HEK293 (cell line): ENCODE results near the gene RFESD.

Source experiments
- EGR2 ChIP-seq: fragments of 450-650 bp; formaldehyde crosslinking; IDR thresholded peaks from 2 replicates; pipeline ENCODE4 v1.5.1; 2016; ENCODE audit warnings: low read depth, missing biosample characterization, missing genetic modification characterization
- HIC1 ChIP-seq: fragments of 450-650 bp; formaldehyde crosslinking; IDR thresholded peaks from 2 replicates; pipeline ENCODE4 v1.5.1; 2016; ENCODE audit warnings: missing biosample characterization, missing genetic modification characterization
- KLF16 ChIP-seq: fragments of 450-650 bp; formaldehyde crosslinking; IDR thresholded peaks from 2 replicates; pipeline ENCODE4 v1.5.1; 2017; ENCODE audit warnings: missing biosample characterization, missing genetic modification characterization
- OSR2 ChIP-seq: fragments of 450-650 bp; formaldehyde crosslinking; IDR thresholded peaks from 2 replicates; pipeline ENCODE4 v1.5.1; 2016; ENCODE audit warnings: missing biosample characterization, missing genetic modification characterization
- PRDM4 ChIP-seq: fragments of 450-650 bp; formaldehyde crosslinking; IDR thresholded peaks from 2 replicates; pipeline ENCODE4 v1.5.1; 2017; ENCODE audit warnings: missing biosample characterization, missing genetic modification characterization
- ZBTB6 ChIP-seq: fragments of 450-650 bp; formaldehyde crosslinking; IDR thresholded peaks from 2 replicates; pipeline ENCODE4 v1.5.1; 2017; ENCODE audit warnings: missing biosample characterization, missing genetic modification characterization
- ZFP69B ChIP-seq: fragments of 450-650 bp; formaldehyde crosslinking; IDR thresholded peaks from 2 replicates; pipeline ENCODE4 v1.5.1; 2016; ENCODE audit warnings: missing biosample characterization, missing genetic modification characterization
- ZNF324 ChIP-seq: fragments of 450-650 bp; formaldehyde crosslinking; IDR thresholded peaks from 2 replicates; pipeline ENCODE4 v1.5.1; 2016; ENCODE audit warnings: missing biosample characterization, missing genetic modification characterization
- ZNF548 ChIP-seq: fragments of 450-650 bp; formaldehyde crosslinking; IDR thresholded peaks from 2 replicates; pipeline ENCODE4 v1.5.1; 2016; ENCODE audit warnings: missing biosample characterization, missing genetic modification characterization
- ZNF660 ChIP-seq: fragments of 450-650 bp; IDR thresholded peaks from 2 replicates; pipeline ENCODE4 v1.5.1; 2018; ENCODE audit warnings: missing biosample characterization, mild to moderate bottlenecking, missing genetic modification characterization
- ZNF677 ChIP-seq: fragments of 450-650 bp; IDR thresholded peaks from 2 replicates; pipeline ENCODE4 v1.5.0; 2018; ENCODE audit warnings: missing biosample characterization, mild to moderate bottlenecking, missing genetic modification characterization, moderate library complexity
- ZNF76 ChIP-seq: fragments of 450-650 bp; formaldehyde crosslinking; IDR thresholded peaks from 2 replicates; pipeline ENCODE4; 2016; ENCODE audit warnings: low read depth, missing biosample characterization, missing genetic modification characterization, borderline replicate concordance
- ZNF843 ChIP-seq: fragments of 450-650 bp; formaldehyde crosslinking; IDR thresholded peaks from 2 replicates; pipeline ENCODE4 v1.5.1; 2016; ENCODE audit warnings: missing biosample characterization, missing genetic modification characterization
- ZXDB ChIP-seq: fragments of 450-650 bp; formaldehyde crosslinking; IDR thresholded peaks from 2 replicates; pipeline ENCODE4 v1.5.1; 2016; ENCODE audit warnings: missing biosample characterization, missing genetic modification characterization
- TF ChIP-seq, protein P1 (sequence below): fragments of 450-650 bp; formaldehyde crosslinking; IDR thresholded peaks from 2 replicates; pipeline ENCODE4 v1.5.1; 2016; ENCODE audit warnings: missing biosample characterization, missing genetic modification characterization, borderline replicate concordance
- TF ChIP-seq, protein P2 (sequence below): fragments of 450-650 bp; formaldehyde crosslinking; optimal IDR thresholded peaks from 2 replicates; pipeline ENCODE3; 2016; ENCODE audit warnings: missing biosample characterization, mild to moderate bottlenecking, missing genetic modification characterization

RFESD gene

DNA sequence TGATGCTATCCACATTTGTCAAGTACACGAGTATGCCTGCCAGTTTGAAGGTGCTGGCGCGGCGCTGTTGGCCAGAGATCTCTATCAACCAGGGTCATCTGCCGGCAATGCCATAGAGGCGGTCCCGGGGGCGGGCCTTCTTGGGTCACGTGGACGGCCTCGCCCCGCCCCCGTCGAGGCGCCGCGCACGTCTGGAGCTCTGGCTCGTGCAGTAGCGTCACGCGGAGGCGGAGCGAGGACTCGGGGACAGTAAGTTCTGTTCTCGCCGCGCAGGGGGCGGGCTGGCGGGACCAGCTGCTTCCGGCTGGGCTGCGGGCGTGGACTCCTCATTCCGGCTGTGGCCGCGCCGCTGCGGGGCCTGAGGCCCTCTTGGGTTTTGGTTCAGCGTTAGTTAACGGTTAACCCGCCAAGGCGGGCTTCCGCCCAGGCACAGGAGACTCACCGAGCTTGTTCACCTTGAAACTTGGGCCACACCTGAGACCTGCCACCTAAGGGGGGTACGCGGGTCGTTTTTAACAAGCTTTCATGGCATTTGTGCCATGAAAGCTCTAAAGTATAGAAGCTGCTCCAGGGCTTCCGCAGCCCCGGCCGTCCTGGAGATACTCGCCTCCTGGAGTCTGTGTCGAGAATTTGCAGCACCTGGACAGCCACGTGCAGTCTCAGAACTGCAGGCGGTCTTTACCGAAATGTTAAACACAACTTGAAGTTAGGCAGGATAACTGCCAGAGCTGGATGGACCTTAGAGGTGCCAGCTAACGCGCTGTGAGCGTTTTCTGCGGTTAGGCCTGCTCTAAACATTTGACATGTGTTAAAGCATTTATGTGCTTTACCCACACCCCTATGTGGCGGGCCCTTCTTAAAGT, at the start of gene RFESD (continued):
- TF ChIP-seq, protein P1, sequence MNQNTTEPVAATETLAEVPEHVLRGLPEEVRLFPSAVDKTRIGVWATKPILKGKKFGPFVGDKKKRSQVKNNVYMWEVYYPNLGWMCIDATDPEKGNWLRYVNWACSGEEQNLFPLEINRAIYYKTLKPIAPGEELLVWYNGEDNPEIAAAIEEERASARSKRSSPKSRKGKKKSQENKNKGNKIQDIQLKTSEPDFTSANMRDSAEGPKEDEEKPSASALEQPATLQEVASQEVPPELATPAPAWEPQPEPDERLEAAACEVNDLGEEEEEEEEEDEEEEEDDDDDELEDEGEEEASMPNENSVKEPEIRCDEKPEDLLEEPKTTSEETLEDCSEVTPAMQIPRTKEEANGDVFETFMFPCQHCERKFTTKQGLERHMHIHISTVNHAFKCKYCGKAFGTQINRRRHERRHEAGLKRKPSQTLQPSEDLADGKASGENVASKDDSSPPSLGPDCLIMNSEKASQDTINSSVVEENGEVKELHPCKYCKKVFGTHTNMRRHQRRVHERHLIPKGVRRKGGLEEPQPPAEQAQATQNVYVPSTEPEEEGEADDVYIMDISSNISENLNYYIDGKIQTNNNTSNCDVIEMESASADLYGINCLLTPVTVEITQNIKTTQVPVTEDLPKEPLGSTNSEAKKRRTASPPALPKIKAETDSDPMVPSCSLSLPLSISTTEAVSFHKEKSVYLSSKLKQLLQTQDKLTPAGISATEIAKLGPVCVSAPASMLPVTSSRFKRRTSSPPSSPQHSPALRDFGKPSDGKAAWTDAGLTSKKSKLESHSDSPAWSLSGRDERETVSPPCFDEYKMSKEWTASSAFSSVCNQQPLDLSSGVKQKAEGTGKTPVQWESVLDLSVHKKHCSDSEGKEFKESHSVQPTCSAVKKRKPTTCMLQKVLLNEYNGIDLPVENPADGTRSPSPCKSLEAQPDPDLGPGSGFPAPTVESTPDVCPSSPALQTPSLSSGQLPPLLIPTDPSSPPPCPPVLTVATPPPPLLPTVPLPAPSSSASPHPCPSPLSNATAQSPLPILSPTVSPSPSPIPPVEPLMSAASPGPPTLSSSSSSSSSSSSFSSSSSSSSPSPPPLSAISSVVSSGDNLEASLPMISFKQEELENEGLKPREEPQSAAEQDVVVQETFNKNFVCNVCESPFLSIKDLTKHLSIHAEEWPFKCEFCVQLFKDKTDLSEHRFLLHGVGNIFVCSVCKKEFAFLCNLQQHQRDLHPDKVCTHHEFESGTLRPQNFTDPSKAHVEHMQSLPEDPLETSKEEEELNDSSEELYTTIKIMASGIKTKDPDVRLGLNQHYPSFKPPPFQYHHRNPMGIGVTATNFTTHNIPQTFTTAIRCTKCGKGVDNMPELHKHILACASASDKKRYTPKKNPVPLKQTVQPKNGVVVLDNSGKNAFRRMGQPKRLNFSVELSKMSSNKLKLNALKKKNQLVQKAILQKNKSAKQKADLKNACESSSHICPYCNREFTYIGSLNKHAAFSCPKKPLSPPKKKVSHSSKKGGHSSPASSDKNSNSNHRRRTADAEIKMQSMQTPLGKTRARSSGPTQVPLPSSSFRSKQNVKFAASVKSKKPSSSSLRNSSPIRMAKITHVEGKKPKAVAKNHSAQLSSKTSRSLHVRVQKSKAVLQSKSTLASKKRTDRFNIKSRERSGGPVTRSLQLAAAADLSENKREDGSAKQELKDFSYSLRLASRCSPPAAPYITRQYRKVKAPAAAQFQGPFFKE (tag by site-specific recombination) = no peak
- peak; percentile 42 for TF ChIP-seq ZNF843
- peak; percentile 25; the same call in 1 of the 2 replicates for TF ChIP-seq ZFP69B (tag by site-specific recombination)
- 0 out of 2 replicates have a peak, but pooled peaks have one; percentile 8 for TF ChIP-seq PRDM4 (tag by site-specific recombination)
- TF ChIP-seq OSR2 (tag by site-specific recombination) = peak; percentile 24; the same call in 1 of the 2 replicates
- TF ChIP-seq ZNF660 (tag by site-specific recombination) = peak; percentile 89
- no peak for TF ChIP-seq ZNF677 (tag by site-specific recombination)
- no peak for TF ChIP-seq HIC1 (tag by site-specific recombination)
- peak; percentile 71; the same call in 1 of the 2 replicates for TF ChIP-seq EGR2 (tag by site-specific recombination)
- no peak for TF ChIP-seq ZNF548 (tag by site-specific recombination)
- TF ChIP-seq, protein P2, sequence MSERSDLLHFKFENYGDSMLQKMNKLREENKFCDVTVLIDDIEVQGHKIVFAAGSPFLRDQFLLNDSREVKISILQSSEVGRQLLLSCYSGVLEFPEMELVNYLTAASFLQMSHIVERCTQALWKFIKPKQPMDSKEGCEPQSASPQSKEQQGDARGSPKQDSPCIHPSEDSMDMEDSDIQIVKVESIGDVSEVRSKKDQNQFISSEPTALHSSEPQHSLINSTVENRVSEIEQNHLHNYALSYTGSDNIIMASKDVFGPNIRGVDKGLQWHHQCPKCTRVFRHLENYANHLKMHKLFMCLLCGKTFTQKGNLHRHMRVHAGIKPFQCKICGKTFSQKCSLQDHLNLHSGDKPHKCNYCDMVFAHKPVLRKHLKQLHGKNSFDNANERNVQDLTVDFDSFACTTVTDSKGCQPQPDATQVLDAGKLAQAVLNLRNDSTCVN (tag by site-specific recombination) = peak; percentile 97
- TF ChIP-seq ZBTB6 (tag by site-specific recombination) = no peak
- TF ChIP-seq KLF16 = no peak; the same call in 1 of the 2 replicates
- peak; percentile 79 for TF ChIP-seq ZXDB (tag by site-specific recombination)
- TF ChIP-seq ZNF324 (tag by site-specific recombination) = peak; percentile 39; the same call in 1 of the 2 replicates
- peak; percentile 19; the same call in 1 of the 2 replicates for TF ChIP-seq ZNF76
